Activated T-helper 1 cell treated with anti-CD3 and anti-CD28 coated beads, Interleukin-12 subunit alpha, Interleukin-12 subunit beta, Interleukin-2, Interleukin-4 antibody, amounts not matched to agents 30 ng/mL and 10 ng/mL and 1 ng/mL, durations not matched to agents 14 hours and 24 hours and 36 hours (primary cell): ENCODE data around the gene RPEL1. TPM values are rescaled to one million over a fixed set of nuclear protein-coding genes. Genes with fewer than 3 reads are reported as not detected.
"Not testable (repeated sequence)": the region's sequence is repeated elsewhere in the genome, so short reads cannot be mapped to it uniquely, and the experiment has no call there.

ENCODE experiments used
- DNase-seq: peaks from one replicate; pipeline ENCODE4 v3.0.0; 2021; ENCODE audit warnings: low spot score
- H3K27ac Mint-ChIP-seq: one replicate; pipeline ENCODE4 v1.8.0; 2021; ENCODE audit warnings: mild to moderate bottlenecking, mixed read lengths
- H3K27me3 Mint-ChIP-seq: one replicate; pipeline ENCODE4 v1.8.0; 2022; ENCODE audit warnings: mild to moderate bottlenecking, moderate library complexity, mixed read lengths; ENCODE audit not compliant: insufficient read depth
- H3K36me3 Mint-ChIP-seq: one replicate; pipeline ENCODE4 v1.8.0; 2021; ENCODE audit warnings: low read depth, mixed read lengths
- H3K4me1 Mint-ChIP-seq: one replicate; pipeline ENCODE4 v1.8.0; 2021; ENCODE audit warnings: low read depth, mixed read lengths
- H3K4me3 Mint-ChIP-seq: one replicate; pipeline ENCODE4 v1.8.0; 2021; ENCODE audit warnings: mild to moderate bottlenecking, moderate library complexity, mixed read lengths
- H3K9me3 Mint-ChIP-seq: one replicate; pipeline ENCODE4 v1.8.0; 2021; ENCODE audit warnings: mixed read lengths
- intact Hi-C: fragments of 100-400 bp; cut with micrococcal nuclease; formaldehyde crosslinking; loops from one replicate; pipeline ENCODE4 v1.15.1; 2024
- total RNA-seq: library from RNA; stranded (reverse); gene quantifications from 2 replicates; pipeline ENCODE4 v1.2.3, GENCODE V29; 2022

Gene RPEL1
- not detected in 2 replicates for total RNA-seq

DNA sequence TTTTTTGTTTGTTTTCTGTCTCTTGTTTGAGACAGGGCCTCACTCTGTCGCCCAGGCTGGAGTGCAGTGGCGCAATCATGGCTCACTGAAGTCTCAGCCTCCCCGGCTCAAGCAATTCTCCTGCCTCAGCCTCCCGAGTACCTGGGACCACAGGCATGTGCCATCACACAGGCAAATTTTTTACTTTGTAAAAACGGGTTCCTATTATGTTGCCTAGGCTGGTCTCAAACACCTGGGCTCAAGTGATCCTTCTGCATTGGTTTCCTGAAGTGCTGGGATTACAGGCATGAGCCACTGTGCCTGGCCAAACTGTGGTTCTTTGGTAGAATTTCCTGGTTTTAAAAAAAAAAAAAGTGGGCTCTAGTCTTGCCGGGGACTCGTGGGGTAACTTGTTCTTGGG, at the start of gene RPEL1:
Gene RPEL1, plus strand, starts transcription at position 301 of the 400 bp plus-strand sequence. CDS start 110 bp downstream, outside the sequence.
- intact Hi-C loops, H3K27ac Mint-ChIP-seq, DNase-seq, H3K4me3 Mint-ChIP-seq, H3K9me3 Mint-ChIP-seq, H3K36me3 Mint-ChIP-seq, H3K27me3 Mint-ChIP-seq: not testable (repeated sequence)
- H3K4me1 Mint-ChIP-seq = peaks cover 29% of the 10 kb centered on the region

DNA sequence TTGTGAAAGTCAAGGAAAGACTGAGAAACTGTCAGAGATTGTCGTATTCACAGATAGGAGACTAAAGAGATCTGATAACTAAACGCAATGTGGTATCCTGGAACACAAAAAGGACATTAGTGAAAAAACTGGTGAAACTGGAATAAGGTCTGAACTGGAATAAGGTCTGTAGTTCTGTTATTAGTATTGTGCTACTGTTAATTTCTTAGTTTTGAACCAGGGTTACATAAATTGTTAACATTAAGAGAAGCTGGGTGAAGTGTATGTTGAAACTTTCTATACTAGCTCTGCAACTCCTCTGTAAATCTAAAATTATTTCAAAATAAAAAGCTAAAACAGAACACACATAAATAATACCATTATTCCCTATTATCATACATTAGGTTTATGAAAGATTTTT, 49.2 kb upstream of the RPEL1 start:
- H3K4me3 Mint-ChIP-seq = no peak overlapping the region
- H3K27ac Mint-ChIP-seq = no peak overlapping the region
- H3K36me3 Mint-ChIP-seq = peaks cover 6% of the 10 kb centered on the region
- intact Hi-C loops = loop anchor here (10.0 kb wide), 3 partner anchors 168 to 802 kb away; partner anchors contain the start of genes NFKB2 and TAF5
- H3K4me1 Mint-ChIP-seq = peaks cover 39% of the 10 kb centered on the region
- no peaks in the 10 kb centered on the region for H3K9me3 Mint-ChIP-seq
- H3K27me3 Mint-ChIP-seq = no peaks in the 10 kb centered on the region
- no peak for DNase-seq

DNA sequence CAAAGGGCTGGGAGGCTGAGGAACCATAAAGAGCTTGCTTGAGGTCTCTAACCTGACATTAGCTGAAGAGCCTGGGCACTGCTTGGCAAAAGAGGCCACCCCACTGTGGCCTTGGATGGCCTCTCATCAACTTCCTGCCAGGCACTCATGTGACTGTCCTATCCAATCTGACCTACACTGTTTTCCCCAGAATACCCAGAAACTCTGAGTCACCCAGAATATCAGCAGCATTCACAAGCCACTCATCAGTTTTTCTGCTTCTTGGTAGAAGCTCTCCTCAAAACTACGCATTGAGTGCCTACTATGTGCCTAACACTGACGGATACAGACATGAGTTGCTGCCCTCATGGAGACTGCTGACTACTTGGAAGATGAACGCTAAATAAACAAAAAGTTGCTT, 48.5 kb upstream of the RPEL1 start:
- Mint-ChIP-seq H3K36me3 (peaks cover 2% of the 10 kb centered on the region), H3K4me3 (peak overlapping the region; percentile 20), H3K4me1 (peaks cover 32% of the 10 kb centered on the region), H3K9me3 (no peaks in the 10 kb centered on the region), H3K27ac (peak overlapping the region; percentile 42), H3K27me3 (no peaks in the 10 kb centered on the region)
- intact Hi-C loops = loop anchor here (10.0 kb wide), 3 partner anchors 168 to 802 kb away; partner anchors contain the start of genes NFKB2 and TAF5
- no peak for DNase-seq

DNA sequence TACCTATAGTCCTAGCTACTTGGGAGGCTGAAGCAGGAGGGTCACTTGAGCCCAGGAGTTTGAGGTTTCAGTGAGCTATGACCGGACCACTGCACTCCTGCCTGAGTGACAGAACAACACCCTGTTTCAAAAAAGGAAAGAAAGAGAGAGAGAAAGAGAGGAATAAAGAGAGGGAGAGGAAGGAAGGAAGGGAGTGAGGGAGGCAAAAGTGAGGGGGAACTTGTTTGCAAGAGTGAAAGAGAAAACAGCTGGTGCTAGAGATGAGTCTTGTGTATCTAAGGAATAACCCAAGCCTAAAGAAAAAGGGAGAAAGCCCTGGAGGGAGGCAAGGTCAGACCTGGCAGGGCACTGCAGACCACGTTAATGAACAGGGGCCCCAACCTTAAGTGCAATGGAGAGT, 47.8 kb upstream of the RPEL1 start:
- Mint-ChIP-seq H3K27me3 (peaks cover 1% of the 10 kb centered on the region), H3K36me3 (peaks cover 2% of the 10 kb centered on the region), H3K4me3 (no peak overlapping the region), H3K9me3 (no peaks in the 10 kb centered on the region), H3K27ac (no peak overlapping the region), H3K4me1 (peaks cover 32% of the 10 kb centered on the region)
- intact Hi-C loops = loop anchor here (10.0 kb wide), 3 partner anchors 167 to 803 kb away; partner anchors contain the start of genes NFKB2 and TAF5
- no peak for DNase-seq

DNA sequence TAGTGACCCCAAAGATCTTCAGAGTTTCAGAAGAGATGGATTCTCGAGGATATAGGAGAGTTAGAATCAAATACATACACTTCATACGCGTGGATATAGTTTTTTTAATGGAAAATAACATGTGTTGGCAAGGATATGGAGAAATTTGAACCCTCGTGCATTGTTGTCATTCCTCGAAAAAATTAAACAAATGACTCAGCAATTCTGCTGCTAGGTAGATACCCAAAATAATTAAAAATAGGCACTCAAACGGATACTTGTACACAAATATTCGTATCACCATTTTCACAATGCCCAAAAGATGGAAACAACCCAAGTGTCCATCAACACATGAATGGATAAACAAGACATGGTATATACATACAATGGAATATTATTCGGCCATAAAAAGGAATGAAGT, 47.0 kb upstream of the RPEL1 start:
- H3K27ac Mint-ChIP-seq = no peak overlapping the region

DNA sequence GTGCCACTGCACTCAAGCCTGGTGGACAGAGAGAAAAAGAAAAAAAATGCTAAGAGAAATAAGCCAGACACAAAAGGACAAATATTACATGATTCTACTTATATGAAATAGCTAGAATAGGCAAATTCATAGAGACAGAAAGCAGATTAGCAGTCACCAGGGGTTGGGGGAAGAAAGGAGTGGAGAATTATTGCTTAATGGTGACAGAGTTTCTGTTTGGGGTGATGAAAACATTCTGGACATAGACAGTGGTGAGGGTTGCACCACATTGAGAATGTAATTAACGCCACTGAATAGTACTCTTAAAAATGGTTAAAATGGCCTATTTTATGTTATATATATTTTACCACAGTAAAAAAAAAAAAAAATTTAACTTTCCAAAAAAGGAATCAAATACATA, 46.2 kb upstream of the RPEL1 start:
- Mint-ChIP-seq H3K36me3 (no peaks in the 10 kb centered on the region), H3K4me1 (peaks cover 22% of the 10 kb centered on the region), H3K9me3 (no peaks in the 10 kb centered on the region), H3K27ac (no peak overlapping the region), H3K27me3 (peaks cover 2% of the 10 kb centered on the region), H3K4me3 (no peak overlapping the region)
- intact Hi-C loops = loop anchor here (10.0 kb wide), 3 partner anchors 165 to 805 kb away; partner anchors contain the start of genes NFKB2 and TAF5
- DNase-seq = no peak

More for the DNA sequence above, 47.0 kb upstream of the RPEL1 start:
- intact Hi-C loops = loop anchor here (10.0 kb wide), 3 partner anchors 166 to 804 kb away; partner anchors contain the start of genes NFKB2 and TAF5
- peaks cover 2% of the 10 kb centered on the region for H3K36me3 Mint-ChIP-seq
- peaks cover 28% of the 10 kb centered on the region for H3K4me1 Mint-ChIP-seq
- no peak overlapping the region for H3K4me3 Mint-ChIP-seq
- peaks cover 2% of the 10 kb centered on the region for H3K27me3 Mint-ChIP-seq
- DNase-seq = no peak
- no peaks in the 10 kb centered on the region for H3K9me3 Mint-ChIP-seq

DNA sequence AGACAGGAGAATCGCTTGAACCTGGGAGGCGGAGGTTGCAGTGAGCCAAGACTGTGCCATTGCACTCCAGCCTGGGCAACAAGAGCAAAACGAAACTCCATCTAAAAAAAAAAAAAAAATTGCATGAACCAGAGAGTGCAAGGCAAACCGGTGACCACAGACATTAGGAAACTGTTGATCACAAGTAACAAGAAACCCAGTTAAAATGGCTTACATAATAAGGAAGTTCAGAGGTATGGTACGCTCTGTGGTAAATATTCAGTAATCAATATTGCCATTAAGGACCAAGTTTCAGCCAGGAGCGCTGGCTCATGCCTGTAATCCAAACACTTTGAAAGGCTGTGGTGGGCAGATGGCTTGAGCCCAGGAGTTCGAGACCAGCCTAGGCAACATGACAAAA, 43.4 kb upstream of the RPEL1 start:
- intact Hi-C loops = no loop called here
- DNase-seq = no peak
- no peaks in the 10 kb centered on the region for H3K9me3 Mint-ChIP-seq
- no peak overlapping the region for H3K4me3 Mint-ChIP-seq
- no peaks in the 10 kb centered on the region for H3K36me3 Mint-ChIP-seq
- peaks cover 3% of the 10 kb centered on the region for H3K27me3 Mint-ChIP-seq
- H3K4me1 Mint-ChIP-seq = peaks cover 12% of the 10 kb centered on the region
- H3K27ac Mint-ChIP-seq = no peak overlapping the region

DNA sequence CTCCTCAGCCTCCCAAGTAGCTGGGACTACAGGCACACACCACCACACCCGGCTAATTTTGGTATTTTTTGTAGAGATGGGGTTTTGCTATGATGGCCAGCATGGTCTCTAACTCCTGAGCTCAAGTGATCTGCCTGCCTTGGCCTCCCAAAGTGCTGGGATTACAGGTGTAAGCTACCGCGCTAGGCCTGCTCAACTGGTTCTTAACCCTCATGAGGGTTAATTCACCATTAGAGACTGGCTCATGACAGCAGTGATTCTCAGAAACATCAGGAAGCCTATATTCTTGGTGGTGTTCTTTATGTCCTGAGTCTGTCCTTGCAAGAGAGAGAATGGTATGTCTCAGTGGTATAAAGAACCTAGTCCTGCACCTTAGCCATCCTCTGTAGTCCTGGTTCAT, 42.2 kb upstream of the RPEL1 start:
- no peak for DNase-seq
- H3K36me3 Mint-ChIP-seq = no peaks in the 10 kb centered on the region
- peaks cover 3% of the 10 kb centered on the region for H3K27me3 Mint-ChIP-seq
- H3K9me3 Mint-ChIP-seq = no peaks in the 10 kb centered on the region
- H3K4me1 Mint-ChIP-seq = peaks cover under 1% of the 10 kb centered on the region
- H3K4me3 Mint-ChIP-seq = no peak overlapping the region
- no peak overlapping the region for H3K27ac Mint-ChIP-seq
- intact Hi-C loops = no loop called here

DNA sequence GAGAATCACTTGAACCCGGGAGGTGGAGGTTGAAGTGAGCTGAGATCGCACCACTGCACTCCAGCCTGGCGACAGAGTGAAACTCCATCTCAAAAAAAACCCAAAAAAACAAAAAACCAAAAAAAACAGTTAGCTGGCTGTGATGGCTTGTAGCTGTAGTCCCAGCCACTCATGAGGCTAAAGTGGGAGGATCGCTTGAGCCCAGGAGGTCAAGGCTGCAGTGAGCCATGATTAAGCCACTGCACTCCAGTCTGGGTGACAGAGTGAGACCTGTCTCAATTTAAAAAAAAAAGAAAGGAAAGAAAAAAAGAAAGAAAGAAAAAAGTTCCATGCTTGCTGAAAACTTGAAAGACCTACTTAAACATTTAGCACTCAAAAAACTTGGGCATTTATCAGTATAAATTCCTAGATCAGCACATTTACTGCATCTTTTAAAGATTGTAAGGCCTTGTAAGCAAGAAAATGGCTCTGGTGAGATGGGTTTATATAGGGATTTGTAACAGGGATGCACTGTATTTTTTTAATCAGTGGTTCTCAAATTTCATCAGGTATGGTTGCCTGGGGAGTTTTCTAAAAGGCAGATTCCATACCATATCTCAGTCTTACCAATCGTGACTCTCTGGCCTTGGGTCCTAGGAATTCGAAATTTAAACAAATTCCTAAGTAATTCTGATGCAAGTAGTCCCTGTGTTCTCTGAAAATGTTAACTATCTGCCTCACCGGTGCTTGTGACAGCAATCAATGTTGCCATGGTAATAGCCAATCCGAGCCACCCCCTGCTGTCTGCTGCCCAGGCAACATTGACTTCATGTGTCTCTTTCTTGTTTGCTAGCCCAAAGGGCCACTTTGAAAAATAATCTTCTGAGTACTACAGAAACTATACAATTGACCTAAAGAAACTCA, 41.1 kb upstream of the RPEL1 start:
- intact Hi-C loops = no loop called here
- Mint-ChIP-seq H3K27me3 (peaks cover 3% of the 10 kb centered on the region), H3K4me3 (no peak overlapping the region), H3K9me3 (no peaks in the 10 kb centered on the region), H3K4me1 (no peaks in the 10 kb centered on the region), H3K36me3 (no peaks in the 10 kb centered on the region), H3K27ac (no peak overlapping the region)
- DNase-seq = no peak

DNA sequence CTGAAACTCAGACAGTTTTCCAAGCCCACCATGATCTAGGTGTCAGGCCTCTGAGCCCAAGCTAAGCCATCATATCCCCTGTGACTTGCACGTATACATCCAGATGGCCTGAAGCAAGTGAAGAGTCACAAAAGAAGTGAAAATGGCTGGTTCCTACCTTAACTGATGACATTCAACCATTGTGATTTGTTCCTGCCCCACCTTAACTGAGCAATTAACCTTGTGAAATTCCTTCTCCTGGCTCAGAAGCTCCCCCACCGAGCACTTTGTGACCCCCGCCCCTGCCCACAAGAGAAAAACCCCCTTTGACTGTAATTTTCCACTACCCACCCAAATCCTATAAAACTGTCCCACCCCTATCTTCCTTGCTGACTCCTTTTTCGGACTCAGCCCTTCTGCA, 40.3 kb upstream of the RPEL1 start:
- H3K4me3 Mint-ChIP-seq, H3K27me3 Mint-ChIP-seq, H3K36me3 Mint-ChIP-seq: not testable (repeated sequence)

DNA sequence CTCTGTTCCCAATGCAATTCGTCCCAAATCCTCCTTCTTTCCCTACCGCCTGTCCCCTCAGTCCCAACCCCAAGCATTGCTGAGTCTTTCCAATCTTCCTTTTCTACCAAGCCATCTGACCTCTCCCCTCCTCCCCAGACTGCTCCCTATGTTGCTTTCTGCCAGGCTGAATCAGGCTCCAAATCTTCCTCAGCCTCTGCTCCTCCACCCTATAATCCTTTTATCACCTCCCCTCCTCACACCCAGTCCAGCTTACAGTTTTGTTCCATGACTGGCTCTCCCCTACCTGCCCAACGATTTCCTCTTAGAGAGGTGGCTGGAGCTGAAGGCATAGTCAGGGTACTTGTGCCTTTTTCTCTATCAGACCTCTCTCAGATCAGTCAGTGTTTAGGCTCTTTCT, 39.0 kb upstream of the RPEL1 start:
- H3K27ac Mint-ChIP-seq, H3K4me3 Mint-ChIP-seq, intact Hi-C loops, H3K9me3 Mint-ChIP-seq, H3K27me3 Mint-ChIP-seq, H3K36me3 Mint-ChIP-seq, H3K4me1 Mint-ChIP-seq, DNase-seq: not testable (repeated sequence)

More for the DNA sequence above, 40.3 kb upstream of the RPEL1 start:
- H3K27ac Mint-ChIP-seq, DNase-seq, H3K9me3 Mint-ChIP-seq, intact Hi-C loops, H3K4me1 Mint-ChIP-seq: not testable (repeated sequence)

DNA sequence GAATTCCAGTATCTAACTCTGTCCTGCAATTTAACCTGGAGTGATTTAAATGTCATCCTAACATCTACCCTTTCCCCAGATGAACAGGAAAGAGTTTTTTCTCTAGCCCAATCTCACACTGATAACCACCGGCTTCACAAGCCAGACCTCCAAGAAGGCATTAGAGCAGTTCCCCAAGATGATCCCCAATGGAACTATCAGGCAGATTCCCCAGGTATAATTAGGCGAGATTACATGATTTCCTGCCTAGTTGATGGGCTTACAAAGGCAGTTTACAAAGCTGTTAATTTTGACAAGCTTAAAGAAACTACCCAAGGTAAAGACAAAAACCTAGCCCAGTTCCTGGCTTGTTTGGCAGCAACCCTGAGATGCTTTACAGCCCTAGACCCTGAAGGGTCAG, 38.5 kb upstream of the RPEL1 start:
- Mint-ChIP-seq H3K4me1 (no peaks in the 10 kb centered on the region), H3K4me3 (no peak overlapping the region), H3K27ac (no peak overlapping the region), H3K27me3 (peaks cover 3% of the 10 kb centered on the region), H3K9me3 (peaks cover 4% of the 10 kb centered on the region), H3K36me3 (no peaks in the 10 kb centered on the region)
- no peak for DNase-seq
- intact Hi-C loops = no loop called here

DNA sequence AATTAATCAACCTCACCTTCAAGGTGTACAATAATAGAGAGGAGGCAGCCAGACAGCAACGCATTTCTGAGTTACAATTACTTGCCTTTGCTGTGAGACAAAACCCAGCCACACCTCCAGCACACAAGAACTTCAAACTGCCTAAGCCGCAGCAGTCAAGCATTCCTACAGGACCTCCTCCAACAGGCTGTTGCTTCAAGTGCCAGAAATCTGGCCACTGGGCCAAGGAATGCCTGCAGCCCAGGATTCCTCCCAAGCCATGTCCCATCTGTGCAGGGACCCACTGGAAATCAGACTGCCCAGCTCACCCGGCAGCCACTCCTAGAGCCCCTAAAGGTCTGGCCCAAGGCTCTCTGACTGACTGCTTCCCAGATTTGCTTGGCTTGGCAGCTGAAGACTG, 38.0 kb upstream of the RPEL1 start:
- H3K4me3 Mint-ChIP-seq, DNase-seq, H3K9me3 Mint-ChIP-seq, H3K4me1 Mint-ChIP-seq, H3K27ac Mint-ChIP-seq, intact Hi-C loops, H3K36me3 Mint-ChIP-seq, H3K27me3 Mint-ChIP-seq: not testable (repeated sequence)
